Loucy (cell line): ENCODE measurements around the gene SMARCAD1.

Experiments used
- EZH2phosphoT487 ChIP-seq: fragments of 200-600 bp; IDR thresholded peaks from 2 replicates; pipeline ENCODE4 v1.6.1; 2018; ENCODE audit warnings: antibody characterized with exemption, mild to moderate bottlenecking, moderate library complexity, borderline replicate concordance
- TF ChIP-seq, protein P1 (sequence below): fragments of 200-600 bp; sonication (generic); conservative IDR thresholded peaks from 2 replicates; pipeline ENCODE4 v1.5.1; 2014; ENCODE audit warnings: mild to moderate bottlenecking, antibody characterized with exemption, low read length

DNA sequence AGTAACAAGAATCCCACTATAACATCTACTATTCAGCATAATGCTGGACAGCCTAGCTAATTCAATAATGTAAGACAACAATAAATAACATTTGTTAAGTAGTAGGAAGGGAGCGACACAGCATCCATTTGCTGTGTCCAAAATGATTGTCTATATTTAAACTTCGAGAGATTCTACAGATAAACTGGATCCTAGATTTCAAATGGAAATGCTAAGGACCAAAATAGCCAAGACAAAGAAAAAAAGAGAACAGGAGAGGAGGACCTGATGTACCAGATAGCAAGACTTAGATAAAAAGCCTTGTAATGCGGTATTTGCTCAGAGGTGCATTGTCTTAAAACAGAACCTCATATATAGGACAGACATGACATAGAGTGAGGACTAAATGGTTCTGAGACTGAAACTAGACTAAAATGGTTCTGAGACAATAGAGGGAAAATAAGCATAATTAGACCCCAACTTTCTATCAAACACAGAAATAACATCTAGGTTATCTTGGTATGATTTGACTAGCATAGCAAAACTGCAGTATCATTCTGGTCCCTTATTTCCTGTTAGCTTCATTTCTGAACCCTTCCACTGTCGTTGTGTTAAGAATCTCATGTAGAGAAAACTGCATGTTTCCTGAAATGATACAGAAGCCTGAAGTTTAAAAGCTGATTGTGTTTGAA lies 131.2 kb downstream of the SMARCAD1 start:
- 0 out of 2 replicates have a peak, but pooled peaks have one; percentile 38 for TF ChIP-seq EZH2phosphoT487
- TF ChIP-seq, protein P1, sequence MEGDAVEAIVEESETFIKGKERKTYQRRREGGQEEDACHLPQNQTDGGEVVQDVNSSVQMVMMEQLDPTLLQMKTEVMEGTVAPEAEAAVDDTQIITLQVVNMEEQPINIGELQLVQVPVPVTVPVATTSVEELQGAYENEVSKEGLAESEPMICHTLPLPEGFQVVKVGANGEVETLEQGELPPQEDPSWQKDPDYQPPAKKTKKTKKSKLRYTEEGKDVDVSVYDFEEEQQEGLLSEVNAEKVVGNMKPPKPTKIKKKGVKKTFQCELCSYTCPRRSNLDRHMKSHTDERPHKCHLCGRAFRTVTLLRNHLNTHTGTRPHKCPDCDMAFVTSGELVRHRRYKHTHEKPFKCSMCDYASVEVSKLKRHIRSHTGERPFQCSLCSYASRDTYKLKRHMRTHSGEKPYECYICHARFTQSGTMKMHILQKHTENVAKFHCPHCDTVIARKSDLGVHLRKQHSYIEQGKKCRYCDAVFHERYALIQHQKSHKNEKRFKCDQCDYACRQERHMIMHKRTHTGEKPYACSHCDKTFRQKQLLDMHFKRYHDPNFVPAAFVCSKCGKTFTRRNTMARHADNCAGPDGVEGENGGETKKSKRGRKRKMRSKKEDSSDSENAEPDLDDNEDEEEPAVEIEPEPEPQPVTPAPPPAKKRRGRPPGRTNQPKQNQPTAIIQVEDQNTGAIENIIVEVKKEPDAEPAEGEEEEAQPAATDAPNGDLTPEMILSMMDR = no peak
